ENCODE results near the gene ELK1.
"Not testable (repeated sequence)": the region's sequence is repeated elsewhere in the genome, so short reads cannot be mapped to it uniquely, and the experiment has no call there.

Gene ELK1

GRCh38 chrX:47650164-47651042, at the start of gene ELK1:
Gene ELK1, minus strand, starts transcription at chrX:47650563. Its CDS starts 9,122 bp downstream, at chrX:47641441.
- DNase-seq, result peak; percentile 81

- DNase-seq, result no peak
These were observed 46.8 kb upstream of the ELK1 start for GRCh38 chrX:47697181-47697580.

- no peak for DNase-seq
These were observed 39.8 kb upstream of the ELK1 start for GRCh38 chrX:47690175-47690574.

- DNase-seq, result no peak
These were observed 36.9 kb upstream of the ELK1 start for GRCh38 chrX:47687263-47687662.

GRCh38 chrX:47683829-47684205, 33.5 kb upstream of the ELK1 start:
- DNase-seq, result no peak

GRCh38 chrX:47683184-47683828, 32.9 kb upstream of the ELK1 start:
- DNase-seq, result no peak

GRCh38 chrX:47675959-47676859, 25.8 kb upstream of the ELK1 start:
- not testable (repeated sequence) for DNase-seq

- no peak for DNase-seq
These were observed 24.4 kb upstream of the ELK1 start for GRCh38 chrX:47674776-47675175.

- DNase-seq, result not testable (repeated sequence)
These were observed 15.4 kb upstream of the ELK1 start for GRCh38 chrX:47665797-47666196.

GRCh38 chrX:47664737-47665136, 14.4 kb upstream of the ELK1 start:
- DNase-seq, result no peak

GRCh38 chrX:47662144-47662657, 11.8 kb upstream of the ELK1 start:
- no peak for DNase-seq

GRCh38 chrX:47661539-47661938, 11.2 kb upstream of the ELK1 start:
- DNase-seq, result no peak

- DNase-seq, result no peak
These were observed 9.0 kb upstream of the ELK1 start for GRCh38 chrX:47659421-47659726.

- DNase-seq, result peak; percentile 85
These were observed 8.5 kb upstream of the ELK1 start, which contains the start of gene UXT for GRCh38 chrX:47658684-47659420. Gene UXT, minus strand, starts transcription at chrX:47659180. Its CDS starts 253 bp downstream, at chrX:47658927.

- no peak for DNase-seq
These were observed 7.9 kb upstream of the ELK1 start for GRCh38 chrX:47658301-47658683.

- DNase-seq, result no peak
These were observed 911 bp upstream of the ELK1 start for GRCh38 chrX:47651043-47651905.

- no peak for DNase-seq
These were observed 591 bp downstream of the ELK1 start for GRCh38 chrX:47649781-47650163.

GRCh38 chrX:47649271-47649670, 1.1 kb downstream of the ELK1 start:
- DNase-seq, result no peak

- DNase-seq, result no peak
These were observed 2.0 kb downstream of the ELK1 start for GRCh38 chrX:47648376-47648775.

- DNase-seq, result no peak
These were observed 3.7 kb downstream of the ELK1 start for GRCh38 chrX:47646636-47647035.

GRCh38 chrX:47645530-47645929, 4.8 kb downstream of the ELK1 start:
- DNase-seq, result no peak

Data from activated effector memory CD4-positive, alpha-beta T cell treated with Interleukin-2 at 50 U/mL for 16 hours (primary cell).